Sigmoid colon (tissue), 7 donors: ENCODE data around the gene SH2B2. TPM values are rescaled to one million over a fixed set of nuclear protein-coding genes. Genes with fewer than 3 reads are reported as not detected.

ENCODE experiments used
- DNase-seq: peaks from one replicate; pipeline ENCODE4 v3.0.0-alpha.2; 2019
- H3K27ac ChIP-seq, 4 donors: fragments of 200-600 bp; sonication (generic); one replicate each; pipeline ENCODE4 v1.5.1; 2016 to 2019; ENCODE audit warnings: mild to moderate bottlenecking in 1 of 4
- H3K27me3 ChIP-seq, 3 donors: fragments of 200-600 bp; sonication (generic); one replicate each; pipeline ENCODE4 v1.5.1; 2019; ENCODE audit warnings: mild to moderate bottlenecking in 1 of 3
- H3K36me3 ChIP-seq, 4 donors: fragments of 200-600 bp; sonication (generic); one replicate each; pipeline ENCODE4 v1.5.1; 2016 to 2019
- H3K4me1 ChIP-seq, 4 donors: fragments of 200-600 bp; sonication (generic); one replicate each; pipeline ENCODE4 v1.5.1; 2017 to 2019
- H3K4me3 ChIP-seq, 4 donors: fragments of 200-600 bp; sonication (generic); one replicate each; pipeline ENCODE4 v1.5.1; 2017 to 2019; ENCODE audit warnings: mild to moderate bottlenecking in 2 of 4, moderate library complexity in 1 of 4
- H3K9me3 ChIP-seq, 4 donors: fragments of 200-600 bp in 3 of 4; sonication (generic) in 3 of 4; one replicate each; pipeline versions ENCODE4 v1.5.1 to v1.6.1; 2013 to 2019
- CTCF ChIP-seq, 4 experiments: fragments of 450-650 bp in 3 of 4; fragments of 200-600 bp in 1 of 4; IDR thresholded peaks; one replicate each; pipeline ENCODE4 v1.5.1; 2016 to 2019; ENCODE audit warnings: antibody characterized with exemption in 4 of 4, mild to moderate bottlenecking in 3 of 4, moderate library complexity in 2 of 4
- EP300 ChIP-seq, 4 donors: sonication (generic); formaldehyde crosslinking; IDR thresholded peaks; one replicate each; pipeline ENCODE4 v1.6.1; 2017; ENCODE audit warnings: antibody characterized with exemption in 4 of 4
- POLR2A ChIP-seq, 2 donors: fragments of 450-650 bp; IDR thresholded peaks; one replicate each; pipeline ENCODE4 v1.6.1; 2016; ENCODE audit warnings: antibody characterized with exemption in 2 of 2, mild to moderate bottlenecking in 2 of 2, moderate library complexity in 2 of 2
- POLR2AphosphoS5 ChIP-seq, 4 donors: sonication (generic); formaldehyde crosslinking; IDR thresholded peaks; one replicate each; pipeline ENCODE4 v1.6.1; 2017; ENCODE audit warnings: antibody characterized with exemption in 4 of 4
- WGBS, 2 donors: extraction: QIAGEN DNeasy Blood & Tissue Kit; methylation state at CpG; one replicate each; pipeline ENCODE4 v1.1.7; 2013; 5-methylcytosine and 5-hydroxymethylcytosine counted together
- intact Hi-C: fragments of 100-400 bp; cut with DNase I; formaldehyde crosslinking; loops from one replicate; pipeline ENCODE4 v1.15.1; 2023
- polyA plus RNA-seq, 3 donors: library from polyadenylated mRNA; stranded (reverse); fragments of 200-250 nt; gene quantifications; one replicate each; pipeline ENCODE4 v1.2.3, GENCODE V29; 2013
- total RNA-seq, 4 donors: library from RNA; depleted of rRNA; stranded (reverse); fragments of >200 nt; gene quantifications; one replicate each; pipeline ENCODE4 v1.1.0, GENCODE V29; 2016
- donor health status: healthy with polysubstance abuse.
- donor health status: Bipolar disorder and iron deficiency.
- donor health status: healthy.

The SH2B2 gene
- total and polyA plus RNA-seq, 7 donors, result 1.1 to 10.5 (median 4.6) TPM; not detected in 2

GRCh38 chr7:102304668-102305067 is 18.0 kb downstream of the SH2B2 start:
- DNase-seq, result no peak
- H3K36me3 ChIP-seq, result no peaks in the 10 kb centered on the region
- 84 to 90% methylated on average over 11 of the region's 11 CpGs for WGBS, 2 donors
- H3K27ac ChIP-seq, result no peak overlapping the region
- TF ChIP-seq EP300 (IDR thresholded peaks at IDR 0.05), result no peak
- TF ChIP-seq CTCF (IDR thresholded peaks at IDR 0.05), result no peak
- no peak for TF ChIP-seq POLR2A (IDR thresholded peaks at IDR 0.05)
- TF ChIP-seq POLR2AphosphoS5 (IDR thresholded peaks at IDR 0.05), result no peak
- H3K27me3 ChIP-seq, result peaks cover 0 to 16% (median 14%) of the 10 kb centered on the region in 3 donors
- H3K4me1 ChIP-seq, result no peaks in the 10 kb centered on the region
- intact Hi-C loops, result no loop called here
- no peaks in the 10 kb centered on the region for H3K9me3 ChIP-seq
- H3K4me3 ChIP-seq, result no peak overlapping the region

GRCh38 chr7:102305414-102306268 is 19.0 kb downstream of the SH2B2 start:
- WGBS, 2 donors, result 84 to 90% methylated on average over 17 of the region's 17 CpGs
- H3K27ac ChIP-seq, result no peak overlapping the region
- H3K27me3 ChIP-seq, result peaks cover 0 to 7% (median 5%) of the 10 kb centered on the region in 3 donors
- intact Hi-C loops, result no loop called here
- no peak overlapping the region for H3K4me3 ChIP-seq
- no peak for DNase-seq
- H3K4me1 ChIP-seq, result no peaks in the 10 kb centered on the region
- TF ChIP-seq POLR2A (IDR thresholded peaks at IDR 0.05), result no peak
- no peak for TF ChIP-seq EP300 (IDR thresholded peaks at IDR 0.05)
- no peak for TF ChIP-seq CTCF (IDR thresholded peaks at IDR 0.05)
- no peak for TF ChIP-seq POLR2AphosphoS5 (IDR thresholded peaks at IDR 0.05)
- no peaks in the 10 kb centered on the region for H3K9me3 ChIP-seq
- H3K36me3 ChIP-seq, result no peaks in the 10 kb centered on the region

- WGBS, 2 donors, result 8 to 23% methylated on average over 17 of the region's 17 CpGs
- no peaks in the 10 kb centered on the region for H3K9me3 ChIP-seq
- intact Hi-C loops, result no loop called here
- no peak for TF ChIP-seq POLR2A (IDR thresholded peaks at IDR 0.05)
- no peak for TF ChIP-seq EP300 (IDR thresholded peaks at IDR 0.05)
- no peak for TF ChIP-seq POLR2AphosphoS5 (IDR thresholded peaks at IDR 0.05)
- TF ChIP-seq CTCF (IDR thresholded peaks at IDR 0.05), result no peak
- H3K36me3 ChIP-seq, result no peaks in the 10 kb centered on the region
- H3K27me3 ChIP-seq, result no peaks in the 10 kb centered on the region
- no peak for DNase-seq
- no peak overlapping the region for H3K4me3 ChIP-seq
- H3K4me1 ChIP-seq, result no peaks in the 10 kb centered on the region
- no peak overlapping the region for H3K27ac ChIP-seq
These were observed 20.4 kb downstream of the SH2B2 start for GRCh38 chr7:102306916-102307677.

- no peak for DNase-seq
- Histone ChIP-seq H3K27me3 (no peaks in the 10 kb centered on the region), H3K4me1 (no peaks in the 10 kb centered on the region), H3K9me3 (no peaks in the 10 kb centered on the region), H3K36me3 (no peaks in the 10 kb centered on the region), H3K4me3 (no peak overlapping the region), H3K27ac (no peak overlapping the region)
- WGBS, 2 donors, result 93 to 95% methylated on average over 9 of the region's 9 CpGs
- intact Hi-C loops, result no loop called here
- TF ChIP-seq CTCF (IDR thresholded peaks at IDR 0.05) (no peak), EP300 (IDR thresholded peaks at IDR 0.05) (no peak), POLR2AphosphoS5 (IDR thresholded peaks at IDR 0.05) (no peak), POLR2A (IDR thresholded peaks at IDR 0.05) (no peak)
These were observed 23.7 kb downstream of the SH2B2 start for GRCh38 chr7:102310414-102310815.
